Liver (tissue), 3 donors: ENCODE data around the gene ERH.

Experiments used
- ATF3 ChIP-seq: IDR thresholded peaks from 2 replicates; pipeline ENCODE4 v1.6.1; 2016; ENCODE audit warnings: antibody characterized with exemption
- EGR1 ChIP-seq, 2 donors: IDR thresholded peaks; 2 replicates each; pipeline ENCODE4 v1.6.1; 2016 to 2018; ENCODE audit warnings: antibody characterized with exemption in 2 of 2, low read depth in 2 of 2
- HNF4A ChIP-seq, 2 donors: conservative IDR thresholded peaks; 2 replicates each; pipeline ENCODE4 v1.6.1; 2016; ENCODE audit warnings: antibody characterized with exemption in 2 of 2, mild to moderate bottlenecking in 2 of 2
- JUND ChIP-seq, 2 donors: IDR thresholded peaks; 2 replicates each; pipeline ENCODE4 v1.6.1; 2016; ENCODE audit warnings: antibody characterized with exemption in 2 of 2
- RAD21 ChIP-seq, 2 donors: IDR thresholded peaks; 2 replicates each; pipeline ENCODE4 v1.6.1; 2016; ENCODE audit warnings: antibody characterized with exemption in 2 of 2, mild to moderate bottlenecking in 2 of 2
- RXRA ChIP-seq, 2 donors: IDR thresholded peaks; 2 replicates each; pipeline ENCODE4 v1.6.1; 2017 to 2018; ENCODE audit warnings: antibody characterized with exemption in 2 of 2, mild to moderate bottlenecking in 1 of 2
- SP1 ChIP-seq: IDR thresholded peaks from 2 replicates; pipeline ENCODE4 v1.6.1; 2018; ENCODE audit warnings: antibody characterized with exemption, mild to moderate bottlenecking
- TAF1 ChIP-seq: conservative IDR thresholded peaks from 2 replicates; pipeline ENCODE4 v1.6.1; 2016; ENCODE audit warnings: antibody characterized with exemption, mild to moderate bottlenecking
- YY1 ChIP-seq: IDR thresholded peaks from 2 replicates; pipeline ENCODE4 v1.6.1; 2016; ENCODE audit warnings: antibody characterized with exemption, mild to moderate bottlenecking
- ZBTB33 ChIP-seq: IDR thresholded peaks from 2 replicates; pipeline ENCODE4 v1.6.1; 2016; ENCODE audit warnings: antibody characterized with exemption
- TF ChIP-seq, protein P1 (sequence below): fragments of 150-350 bp; IDR thresholded peaks from 2 replicates; pipeline ENCODE4 v1.5.1; 2017; ENCODE audit warnings: improper control_type of control experiment, low read depth, low read length; ENCODE audit not compliant: missing input control
- TF ChIP-seq, protein P2 (sequence below): IDR thresholded peaks from 2 replicates; pipeline ENCODE4 v1.6.1; 2016; ENCODE audit warnings: antibody characterized with exemption
- donor health status: healthy.
- donor health status: healthy.

DNA sequence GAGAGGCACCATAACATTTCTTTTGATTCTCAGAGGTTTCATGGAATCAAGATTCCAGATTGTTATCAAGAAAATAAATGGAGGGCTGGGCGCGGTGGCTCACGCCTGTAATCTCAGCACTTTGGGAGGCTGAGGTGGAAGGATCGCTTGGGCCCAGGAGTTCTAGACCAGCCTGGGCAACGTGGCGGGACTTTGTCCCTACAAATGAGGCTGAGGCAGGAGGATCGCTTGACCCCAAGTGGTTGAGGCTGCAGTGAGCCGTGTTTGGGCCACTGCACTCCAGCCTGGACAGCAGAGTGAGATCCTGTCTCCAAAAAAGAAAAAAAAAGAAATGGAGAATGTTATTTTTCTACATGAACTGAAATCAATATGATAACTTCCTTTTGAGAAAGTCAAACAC is 1.7 kb upstream of the ERH start:
- TF ChIP-seq, protein P1, sequence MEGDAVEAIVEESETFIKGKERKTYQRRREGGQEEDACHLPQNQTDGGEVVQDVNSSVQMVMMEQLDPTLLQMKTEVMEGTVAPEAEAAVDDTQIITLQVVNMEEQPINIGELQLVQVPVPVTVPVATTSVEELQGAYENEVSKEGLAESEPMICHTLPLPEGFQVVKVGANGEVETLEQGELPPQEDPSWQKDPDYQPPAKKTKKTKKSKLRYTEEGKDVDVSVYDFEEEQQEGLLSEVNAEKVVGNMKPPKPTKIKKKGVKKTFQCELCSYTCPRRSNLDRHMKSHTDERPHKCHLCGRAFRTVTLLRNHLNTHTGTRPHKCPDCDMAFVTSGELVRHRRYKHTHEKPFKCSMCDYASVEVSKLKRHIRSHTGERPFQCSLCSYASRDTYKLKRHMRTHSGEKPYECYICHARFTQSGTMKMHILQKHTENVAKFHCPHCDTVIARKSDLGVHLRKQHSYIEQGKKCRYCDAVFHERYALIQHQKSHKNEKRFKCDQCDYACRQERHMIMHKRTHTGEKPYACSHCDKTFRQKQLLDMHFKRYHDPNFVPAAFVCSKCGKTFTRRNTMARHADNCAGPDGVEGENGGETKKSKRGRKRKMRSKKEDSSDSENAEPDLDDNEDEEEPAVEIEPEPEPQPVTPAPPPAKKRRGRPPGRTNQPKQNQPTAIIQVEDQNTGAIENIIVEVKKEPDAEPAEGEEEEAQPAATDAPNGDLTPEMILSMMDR: no peak
- TF ChIP-seq TAF1 (no peak), HNF4A (conservative IDR thresholded peaks at IDR 0.05) (no peak), RAD21 (IDR thresholded peaks at IDR 0.05) (no peak), SP1 (no peak), YY1 (no peak), RXRA (IDR thresholded peaks at IDR 0.05) (no peak), JUND (IDR thresholded peaks at IDR 0.05) (no peak), ATF3 (no peak), EGR1 (IDR thresholded peaks at IDR 0.05; ENCODE audit: low read depth in 2 of 2) (no peak), ZBTB33 (no peak)
- TF ChIP-seq, protein P2, sequence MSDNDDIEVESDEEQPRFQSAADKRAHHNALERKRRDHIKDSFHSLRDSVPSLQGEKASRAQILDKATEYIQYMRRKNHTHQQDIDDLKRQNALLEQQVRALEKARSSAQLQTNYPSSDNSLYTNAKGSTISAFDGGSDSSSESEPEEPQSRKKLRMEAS: no peak
